ENCODE data around the gene RSRC1.

Gene RSRC1

DNA sequence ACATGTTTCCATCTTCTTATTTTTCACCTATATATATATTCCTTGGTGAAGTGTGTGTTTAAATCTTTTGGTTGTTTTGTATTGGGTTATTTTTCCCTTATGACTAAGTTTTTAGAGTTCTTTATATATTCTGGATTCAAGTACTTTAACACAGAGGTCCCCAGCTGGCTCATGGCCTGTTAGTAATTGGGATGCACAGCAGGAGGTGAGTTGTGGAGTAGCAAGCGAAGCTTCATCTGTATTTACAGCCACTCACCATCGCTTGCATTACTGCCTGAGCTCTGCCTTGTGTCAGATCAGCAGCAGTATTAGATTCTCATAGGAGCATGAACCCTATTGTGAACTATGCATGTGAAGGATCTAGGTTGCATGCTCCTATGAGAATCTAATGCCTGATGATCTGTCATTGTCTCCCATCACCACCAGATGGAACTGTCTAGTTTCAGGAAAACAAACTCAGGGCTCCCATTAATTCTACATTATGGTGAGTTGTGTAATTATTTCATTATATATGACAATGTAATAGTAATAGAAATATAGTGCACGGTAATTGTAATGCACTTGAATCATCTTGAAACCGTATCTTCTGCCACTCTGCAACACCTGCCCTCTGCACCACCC, 151.6 kb downstream of the RSRC1 start:
- no peak overlapping the region for H3K27ac ChIP-seq
- H3K36me3 ChIP-seq (ENCODE audit: control insufficient read depth, insufficient read depth, low read length) = peaks cover 2% of the 10 kb centered on the region
- H3K4me2 ChIP-seq (ENCODE audit: low read length) = no peak overlapping the region
- H3K9me3 ChIP-seq (ENCODE audit: control insufficient read depth, low read length) = peaks cover 5% of the 10 kb centered on the region
- H3K4me1 ChIP-seq = no peaks in the 10 kb centered on the region
- no peaks in the 10 kb centered on the region for H3K79me2 ChIP-seq
- H3K4me3 ChIP-seq (ENCODE audit: low read depth, low read length) = no peak overlapping the region
- H2AFZ ChIP-seq = no peak overlapping the region
- TF ChIP-seq, protein P1, sequence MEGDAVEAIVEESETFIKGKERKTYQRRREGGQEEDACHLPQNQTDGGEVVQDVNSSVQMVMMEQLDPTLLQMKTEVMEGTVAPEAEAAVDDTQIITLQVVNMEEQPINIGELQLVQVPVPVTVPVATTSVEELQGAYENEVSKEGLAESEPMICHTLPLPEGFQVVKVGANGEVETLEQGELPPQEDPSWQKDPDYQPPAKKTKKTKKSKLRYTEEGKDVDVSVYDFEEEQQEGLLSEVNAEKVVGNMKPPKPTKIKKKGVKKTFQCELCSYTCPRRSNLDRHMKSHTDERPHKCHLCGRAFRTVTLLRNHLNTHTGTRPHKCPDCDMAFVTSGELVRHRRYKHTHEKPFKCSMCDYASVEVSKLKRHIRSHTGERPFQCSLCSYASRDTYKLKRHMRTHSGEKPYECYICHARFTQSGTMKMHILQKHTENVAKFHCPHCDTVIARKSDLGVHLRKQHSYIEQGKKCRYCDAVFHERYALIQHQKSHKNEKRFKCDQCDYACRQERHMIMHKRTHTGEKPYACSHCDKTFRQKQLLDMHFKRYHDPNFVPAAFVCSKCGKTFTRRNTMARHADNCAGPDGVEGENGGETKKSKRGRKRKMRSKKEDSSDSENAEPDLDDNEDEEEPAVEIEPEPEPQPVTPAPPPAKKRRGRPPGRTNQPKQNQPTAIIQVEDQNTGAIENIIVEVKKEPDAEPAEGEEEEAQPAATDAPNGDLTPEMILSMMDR (IDR thresholded peaks at IDR 0.05) = no peak
- no peak overlapping the region for H3K9ac ChIP-seq
- H3K27me3 ChIP-seq (ENCODE audit: control insufficient read depth, insufficient read depth, low read length) = no peaks in the 10 kb centered on the region

DNA sequence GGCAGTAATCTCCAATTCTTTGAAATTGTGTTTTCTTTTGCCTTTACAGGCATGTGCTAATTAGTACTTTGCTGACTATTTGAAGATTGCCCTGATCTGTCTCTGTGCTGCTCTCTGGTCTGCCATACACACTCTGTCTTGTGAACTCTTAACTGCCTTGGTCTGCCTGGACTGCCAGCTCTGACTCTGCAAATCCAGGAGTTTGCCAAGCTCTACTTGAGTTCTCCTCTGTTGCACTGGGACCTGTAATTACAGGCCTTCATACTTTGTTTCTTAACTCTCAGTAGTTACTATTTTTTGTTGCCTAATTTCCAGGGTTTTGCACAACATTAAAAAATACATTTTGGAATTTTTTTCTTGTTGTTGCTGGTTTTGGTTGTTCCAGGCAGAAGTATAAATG, 155.0 kb downstream of the RSRC1 start:
- Histone ChIP-seq H3K36me3 (ENCODE audit: control insufficient read depth, insufficient read depth, low read length) (peaks cover 3% of the 10 kb centered on the region), H3K4me1 (no peaks in the 10 kb centered on the region), H3K27me3 (ENCODE audit: control insufficient read depth, insufficient read depth, low read length) (no peaks in the 10 kb centered on the region), H3K27ac (no peak overlapping the region), H3K4me2 (ENCODE audit: low read length) (no peak overlapping the region), H3K9me3 (ENCODE audit: control insufficient read depth, low read length) (peaks cover 9% of the 10 kb centered on the region), H3K79me2 (no peaks in the 10 kb centered on the region), H2AFZ (no peak overlapping the region), H3K4me3 (ENCODE audit: low read depth, low read length) (no peak overlapping the region), H3K9ac (no peak overlapping the region)
- TF ChIP-seq, protein P1 (IDR thresholded peaks at IDR 0.05) = no peak

DNA sequence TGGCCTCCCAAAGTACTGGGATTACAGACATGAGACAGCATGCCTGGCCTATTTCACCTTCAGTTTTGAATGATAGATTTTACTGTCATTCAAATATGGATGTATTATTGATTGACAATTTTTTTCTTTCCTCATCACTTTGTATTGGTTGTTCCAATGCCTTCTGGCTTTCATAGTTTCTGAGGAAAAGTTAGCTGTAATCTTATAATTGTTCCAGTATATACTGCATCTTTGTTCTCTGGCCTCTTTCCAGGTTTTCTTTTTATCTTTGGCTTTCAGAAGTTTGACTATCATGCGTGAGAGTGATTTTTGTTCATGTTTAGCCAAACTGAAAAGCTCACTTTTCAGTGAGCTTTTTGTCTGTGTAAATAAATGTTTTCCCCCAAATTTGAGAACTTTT, 157.1 kb downstream of the RSRC1 start:
- Histone ChIP-seq H3K9ac (no peak overlapping the region), H3K4me2 (ENCODE audit: low read length) (no peak overlapping the region)
- TF ChIP-seq, protein P1 (IDR thresholded peaks at IDR 0.05) = no peak

DNA sequence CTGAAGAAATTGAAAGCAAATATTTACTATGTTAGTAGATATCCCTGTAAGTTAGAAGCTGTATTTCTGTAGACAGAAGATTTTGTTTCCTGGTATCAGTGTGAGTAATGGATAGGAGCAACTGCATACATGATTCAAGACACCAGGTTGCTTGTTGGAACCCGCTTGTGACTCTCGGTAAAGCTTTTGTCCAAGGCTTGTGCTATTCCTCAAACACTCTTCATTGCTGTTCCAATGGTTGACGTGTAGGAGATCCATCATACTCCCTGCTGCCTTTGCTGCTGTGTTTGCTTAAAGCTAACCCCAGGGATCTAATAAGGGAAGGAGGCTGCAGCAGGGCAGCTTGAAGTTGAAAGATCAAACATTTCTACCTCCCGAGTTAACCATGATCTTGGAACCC, 160.1 kb downstream of the RSRC1 start:
- H3K27ac ChIP-seq = no peak overlapping the region
- TF ChIP-seq, protein P1 (IDR thresholded peaks at IDR 0.05) = no peak

More for the DNA sequence above, 157.1 kb downstream of the RSRC1 start:
- H3K4me1 ChIP-seq = no peaks in the 10 kb centered on the region
- H3K36me3 ChIP-seq (ENCODE audit: control insufficient read depth, insufficient read depth, low read length) = peaks cover 3% of the 10 kb centered on the region
- no peaks in the 10 kb centered on the region for H3K79me2 ChIP-seq
- no peaks in the 10 kb centered on the region for H3K27me3 ChIP-seq (ENCODE audit: control insufficient read depth, insufficient read depth, low read length)
- no peak overlapping the region for H3K4me3 ChIP-seq (ENCODE audit: low read depth, low read length)
- peaks cover 9% of the 10 kb centered on the region for H3K9me3 ChIP-seq (ENCODE audit: control insufficient read depth, low read length)
- no peak overlapping the region for H3K27ac ChIP-seq
- no peak overlapping the region for H2AFZ ChIP-seq

DNA sequence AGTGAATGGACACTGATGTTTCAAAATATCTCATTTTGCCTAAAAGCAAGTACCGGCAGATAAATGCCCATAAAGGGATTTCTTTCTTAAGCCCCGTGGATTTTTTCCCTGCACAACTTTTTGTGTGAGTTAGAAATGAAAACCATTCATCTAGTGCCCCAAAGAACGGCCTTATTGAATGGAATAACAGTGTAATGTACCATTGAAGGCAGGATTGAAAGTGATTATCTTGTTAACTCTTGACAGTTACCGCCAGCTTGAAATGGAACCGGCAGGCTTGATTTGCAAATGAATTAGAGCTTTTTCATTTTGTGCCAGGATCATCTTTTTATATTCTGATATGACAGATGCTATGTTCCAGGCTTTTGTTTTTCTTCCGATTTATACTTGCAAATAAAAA, 162.2 kb downstream of the RSRC1 start:
- Histone ChIP-seq H3K36me3 (ENCODE audit: control insufficient read depth, insufficient read depth, low read length) (no peaks in the 10 kb centered on the region), H3K4me2 (ENCODE audit: low read length) (no peak overlapping the region), H3K9me3 (ENCODE audit: control insufficient read depth, low read length) (peaks cover 2% of the 10 kb centered on the region), H2AFZ (no peak overlapping the region), H3K27me3 (ENCODE audit: control insufficient read depth, insufficient read depth, low read length) (no peaks in the 10 kb centered on the region), H3K4me1 (no peaks in the 10 kb centered on the region), H3K27ac (no peak overlapping the region), H3K9ac (no peak overlapping the region), H3K79me2 (no peaks in the 10 kb centered on the region), H3K4me3 (ENCODE audit: low read depth, low read length) (no peak overlapping the region)
- TF ChIP-seq, protein P1 (IDR thresholded peaks at IDR 0.05) = no peak

More for the DNA sequence above, 160.1 kb downstream of the RSRC1 start:
- no peaks in the 10 kb centered on the region for H3K79me2 ChIP-seq
- peaks cover 9% of the 10 kb centered on the region for H3K9me3 ChIP-seq (ENCODE audit: control insufficient read depth, low read length)
- peaks cover 3% of the 10 kb centered on the region for H3K36me3 ChIP-seq (ENCODE audit: control insufficient read depth, insufficient read depth, low read length)
- H3K4me2 ChIP-seq (ENCODE audit: low read length) = no peak overlapping the region
- H2AFZ ChIP-seq = no peak overlapping the region
- H3K27me3 ChIP-seq (ENCODE audit: control insufficient read depth, insufficient read depth, low read length) = no peaks in the 10 kb centered on the region
- no peak overlapping the region for H3K4me3 ChIP-seq (ENCODE audit: low read depth, low read length)
- no peaks in the 10 kb centered on the region for H3K4me1 ChIP-seq
- no peak overlapping the region for H3K9ac ChIP-seq

All from parathyroid adenoma (tissue), 2 donors.